Right atrium auricular region (tissue), 2 donors: ENCODE results near the gene FAM219B. TPM values are rescaled to one million over a fixed set of nuclear protein-coding genes. Genes with fewer than 3 reads are reported as not detected.

Experiments used
- total RNA-seq, 2 donors: library from RNA; depleted of rRNA; stranded (reverse); fragments of >200 nt; gene quantifications; one replicate each; pipeline ENCODE4 v1.1.0, GENCODE V29; 2016

FAM219B gene
- total RNA-seq, 2 donors from 2014 or later, result 46.9 to 53.3 TPM

Other genes starting within 250 kb of the FAM219B start
- gene EDC3, start 210.8 kb downstream of the FAM219B start, total RNA-seq, result 1 to 10 TPM; 8.0 to 8.3 TPM
- 1 to 10 TPM in 1 of 2 donors, not detected in 1; 1.0 TPM for gene CYP1A1, start 181.3 kb downstream of the FAM219B start, total RNA-seq
- not detected for gene CYP1A2, start 158.0 kb downstream of the FAM219B start, total RNA-seq
- 10 to 100 TPM; 25.6 to 26.8 TPM for gene CSK, start 124.8 kb downstream of the FAM219B start, total RNA-seq
- gene LMAN1L, start 94.0 kb downstream of the FAM219B start, total RNA-seq, result 10 to 100 TPM; 13.8 to 88.7 TPM
- 10 to 100 TPM in 1 of 2 donors, 1 to 10 TPM in 1; 1.1 to 10.8 TPM for gene CPLX3, start 80.2 kb downstream of the FAM219B start, total RNA-seq
- gene ULK3, start 63.7 kb downstream of the FAM219B start, total RNA-seq, result 10 to 100 TPM; 38.1 to 42.9 TPM
- gene SCAMP2, start 33.5 kb downstream of the FAM219B start, total RNA-seq, result 10 to 100 TPM; 72.3 to 80.9 TPM
- gene MPI, start 16.8 kb downstream of the FAM219B start, total RNA-seq, result 100 to 1,000 TPM in 1 of 2 donors, 10 to 100 TPM in 1; 59.3 to 131 TPM
- 100 to 1,000 TPM; 399 to 869 TPM for gene COX5A, start 31.2 kb upstream of the FAM219B start, total RNA-seq
- gene RPP25, start 49.9 kb upstream of the FAM219B start, total RNA-seq, result 1 to 10 TPM; 4.3 to 9.4 TPM
- gene SCAMP5, start 88.7 kb upstream of the FAM219B start, total RNA-seq, result 1 to 10 TPM; 4.0 to 7.5 TPM
- gene PPCDC, start 116.7 kb upstream of the FAM219B start, total RNA-seq, result 10 to 100 TPM; 10.6 to 11.5 TPM